NCI-H460 (cell line): ENCODE measurements around the gene SYT12. TPM values are rescaled to one million over a fixed set of nuclear protein-coding genes. Genes with fewer than 3 reads are reported as not detected.
"Not testable (repeated sequence)": the region's sequence is repeated elsewhere in the genome, so short reads cannot be mapped to it uniquely, and the experiment has no call there.

Source experiments
- DNase-seq: peaks from one replicate; pipeline ENCODE4 v3.0.0-alpha.2; 2016; ENCODE audit warnings: low read depth; ENCODE audit errors: extremely low read depth
- polyA plus RNA-seq: library from polyadenylated mRNA; depleted of rRNA; stranded (reverse); fragments of >200 nt; gene quantifications from 2 replicates; pipeline ENCODE4 v1.2.3, GENCODE V29; 2014; cell fraction: nucleus; rRNA removed
- total RNA-seq: library from RNA; depleted of rRNA; stranded (reverse); fragments of >200 nt; shearing (Covaris generic); gene quantifications from 2 replicates; pipeline ENCODE4 v1.2.3, GENCODE V29; 2014; rRNA removed

The SYT12 gene, protein sequence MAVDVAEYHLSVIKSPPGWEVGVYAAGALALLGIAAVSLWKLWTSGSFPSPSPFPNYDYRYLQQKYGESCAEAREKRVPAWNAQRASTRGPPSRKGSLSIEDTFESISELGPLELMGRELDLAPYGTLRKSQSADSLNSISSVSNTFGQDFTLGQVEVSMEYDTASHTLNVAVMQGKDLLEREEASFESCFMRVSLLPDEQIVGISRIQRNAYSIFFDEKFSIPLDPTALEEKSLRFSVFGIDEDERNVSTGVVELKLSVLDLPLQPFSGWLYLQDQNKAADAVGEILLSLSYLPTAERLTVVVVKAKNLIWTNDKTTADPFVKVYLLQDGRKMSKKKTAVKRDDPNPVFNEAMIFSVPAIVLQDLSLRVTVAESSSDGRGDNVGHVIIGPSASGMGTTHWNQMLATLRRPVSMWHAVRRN
- total RNA-seq: 0.32 and 0.52 TPM in 2 replicates
- 0.18 and 0.21 TPM in 2 replicates for polyA plus RNA-seq

DNA sequence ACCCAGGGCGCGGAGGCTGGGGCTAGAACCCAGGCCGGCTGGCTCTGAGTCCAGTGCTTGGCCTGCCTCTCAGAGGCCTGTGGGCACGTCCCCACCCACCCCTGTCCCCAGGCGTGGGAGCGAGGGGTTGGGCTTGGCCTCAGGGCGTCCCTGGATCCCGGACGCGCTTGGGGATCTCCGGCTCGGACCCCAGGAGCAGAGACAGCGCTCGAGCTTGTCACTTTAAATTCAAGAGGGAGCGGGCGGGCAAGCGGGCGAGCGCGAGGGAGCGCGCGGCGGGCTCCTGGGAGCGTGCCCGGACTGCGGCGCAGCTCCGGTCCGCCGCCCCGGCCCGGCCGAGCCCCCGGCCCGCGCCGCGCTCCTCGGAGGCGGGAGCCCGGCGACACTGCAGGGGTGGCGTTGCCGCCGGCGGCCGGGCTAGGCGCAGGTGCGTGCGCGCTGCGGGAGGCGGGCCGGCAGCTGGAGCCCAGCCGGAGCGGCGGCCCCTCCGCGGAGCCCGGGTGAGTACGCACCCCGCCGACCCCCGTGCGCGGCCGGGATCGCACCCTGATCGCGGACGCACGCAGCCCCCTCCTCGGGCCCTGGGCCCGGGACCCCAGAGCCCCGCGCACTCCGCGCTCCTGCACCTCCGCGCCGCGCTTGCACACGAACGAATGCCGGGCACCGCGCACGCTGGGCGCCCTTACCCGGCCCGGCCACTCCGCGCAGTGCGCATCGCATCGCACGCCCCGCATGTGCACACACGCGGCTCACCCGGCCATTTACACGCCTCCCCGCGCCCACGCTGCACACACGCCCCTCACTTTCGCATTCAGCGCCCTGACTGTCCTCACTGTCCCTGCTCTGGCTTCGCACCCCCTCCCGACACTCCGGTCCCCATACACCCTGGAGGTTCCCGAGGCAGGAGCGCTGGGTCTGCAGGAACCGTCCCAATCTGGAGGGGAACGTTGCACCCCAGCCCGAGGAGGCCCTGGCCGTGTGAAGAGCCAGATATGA, at the start of gene SYT12:
SYT12 (plus strand) TSS at position 174 of the 996 bp plus-strand sequence. CDS start 7,011 bp downstream, outside the sequence.
- no peak for DNase-seq

DNA sequence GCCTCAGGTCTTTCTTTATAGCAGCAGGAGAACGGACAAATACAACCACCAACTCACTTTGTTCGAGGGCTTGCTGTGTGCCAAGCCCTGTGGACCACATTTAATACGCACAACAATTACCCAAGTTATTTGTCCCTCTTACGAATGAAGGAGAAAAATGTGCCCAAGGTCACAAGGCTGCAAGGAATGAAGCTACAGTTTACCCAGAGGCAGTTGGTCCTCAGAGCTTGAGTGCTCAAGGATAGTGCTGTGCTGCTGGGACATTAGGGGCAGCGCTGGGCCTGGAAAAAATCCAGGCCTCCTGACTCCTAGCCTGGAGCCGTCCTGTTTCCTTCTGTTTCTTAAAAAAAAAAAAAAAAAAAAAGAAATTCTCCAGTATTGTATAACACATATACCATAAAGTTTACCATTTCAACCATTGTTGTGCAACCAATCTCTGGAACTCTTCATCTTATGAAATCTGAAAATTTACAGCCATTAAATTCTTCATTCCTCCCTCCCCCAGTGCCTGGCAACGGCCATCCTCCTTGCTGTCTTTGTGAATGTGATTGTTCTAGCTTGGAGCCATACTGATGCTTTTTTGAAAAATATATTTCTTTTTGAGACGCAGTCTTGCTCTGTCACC, 48.9 kb upstream of the SYT12 start:
- DNase-seq: no peak

GRCh38 chr11:66974724-66975404, 48.1 kb upstream of the SYT12 start, which contains the start of gene C11orf86:
Gene C11orf86, plus strand, starts transcription at chr11:66975304. Its CDS starts 59 bp downstream, at chr11:66975363.
- DNase-seq: no peak

DNA sequence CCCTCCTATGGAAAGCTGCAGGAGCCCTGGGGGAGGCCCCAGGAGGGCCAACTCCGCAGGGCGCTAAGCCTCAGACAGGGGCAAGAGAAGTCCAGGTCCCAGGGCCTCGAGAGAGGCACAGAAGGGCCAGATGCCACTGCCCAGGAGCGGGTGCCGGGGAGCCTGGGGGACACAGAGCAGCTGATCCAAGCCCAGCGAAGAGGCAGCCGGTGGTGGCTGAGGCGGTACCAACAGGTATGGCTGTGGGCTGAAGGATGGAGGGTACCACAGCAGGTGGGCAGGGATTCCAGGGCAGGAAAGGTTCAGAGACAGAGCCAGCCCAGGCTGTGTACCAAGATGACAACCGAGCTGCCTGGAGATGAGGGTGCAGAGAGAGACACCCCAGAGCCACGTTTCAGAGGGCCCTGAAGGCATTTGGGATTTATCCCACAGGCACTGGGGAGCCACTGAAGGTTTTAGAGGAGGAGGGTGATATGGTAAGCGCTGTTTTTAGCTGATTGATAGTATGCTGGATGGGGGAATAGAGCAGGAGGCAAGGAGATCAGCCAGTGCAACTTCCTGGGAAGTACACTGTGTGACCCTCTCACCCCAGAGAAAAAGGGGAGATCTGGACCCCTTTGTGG, 47.4 kb upstream of the SYT12 start:
- no peak for DNase-seq

DNA sequence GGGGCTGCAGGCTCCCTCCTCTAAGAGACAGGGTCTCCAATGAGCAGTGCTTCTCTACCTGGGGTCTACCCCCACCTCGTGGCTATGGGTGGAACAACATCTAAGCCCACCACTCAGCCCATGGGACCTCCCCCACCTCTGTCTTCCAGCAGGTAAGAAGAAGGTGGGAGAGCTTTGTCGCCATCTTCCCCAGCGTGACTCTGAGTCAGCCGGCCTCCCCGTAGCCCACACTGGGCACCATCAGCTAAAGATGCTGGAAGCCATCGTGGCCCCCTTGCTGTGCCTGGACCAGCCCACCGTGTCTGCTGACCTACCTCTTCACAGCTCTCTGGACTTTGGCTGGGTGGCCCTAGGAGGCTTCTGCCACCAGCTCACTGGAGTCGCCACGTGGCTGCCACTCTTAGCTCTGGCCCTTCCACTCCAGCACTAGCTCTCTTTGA, 46.9 kb upstream of the SYT12 start:
- no peak for DNase-seq

DNA sequence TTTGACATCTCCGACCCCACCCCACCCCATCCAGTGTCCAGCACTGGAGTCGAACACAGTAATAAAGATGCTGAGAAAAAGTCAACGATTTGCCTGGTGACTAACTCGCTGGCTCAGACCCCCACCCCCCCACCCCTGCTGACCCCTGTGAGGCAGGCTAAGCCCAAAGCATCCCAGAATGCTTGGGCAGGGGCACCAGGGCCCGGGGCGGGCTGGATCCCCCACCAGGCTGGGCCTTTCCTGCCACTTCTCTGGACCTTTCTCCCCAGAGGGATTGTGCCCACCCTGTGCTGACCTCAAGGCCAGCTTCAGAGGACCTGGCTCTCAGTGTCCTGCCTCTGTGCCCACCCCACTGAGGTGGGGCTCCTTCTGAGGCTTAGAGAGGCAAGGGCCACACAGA, 46.0 kb upstream of the SYT12 start:
- no peak for DNase-seq

GRCh38 chr11:66978229-66978628, 44.7 kb upstream of the SYT12 start:
- DNase-seq: no peak

GRCh38 chr11:66978717-66979116, 44.2 kb upstream of the SYT12 start:
- DNase-seq: no peak

DNA sequence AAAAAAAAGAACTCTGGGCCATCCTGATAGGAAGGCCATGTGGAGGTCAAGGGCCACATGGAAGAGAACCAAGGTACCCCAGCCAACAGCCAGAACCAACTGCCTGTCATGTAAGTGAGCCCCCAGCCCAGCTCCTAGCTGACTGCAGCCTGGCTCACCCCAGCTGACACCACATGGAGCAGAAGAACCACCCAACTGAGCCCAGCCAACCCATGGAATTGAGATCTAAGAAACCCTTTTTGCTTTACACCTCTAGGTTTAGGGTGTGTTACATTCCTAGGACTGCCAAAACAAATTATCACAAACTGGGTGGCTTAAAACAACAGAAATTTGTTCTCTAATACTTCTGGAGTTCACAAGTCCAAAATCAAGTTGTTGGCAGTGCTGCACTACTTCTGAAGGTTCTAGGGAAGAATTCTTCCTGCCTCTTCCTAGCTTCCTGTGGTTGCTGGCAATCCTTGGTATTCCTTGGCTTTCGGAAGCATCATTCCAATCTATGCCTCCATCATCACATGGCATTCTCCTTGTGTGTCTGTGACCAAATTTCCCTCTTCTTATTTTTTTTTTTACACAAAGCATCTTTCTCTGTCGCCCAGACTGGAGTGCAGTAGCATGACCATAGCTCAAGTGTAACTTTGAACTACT, 43.5 kb upstream of the SYT12 start:
- DNase-seq: no peak

DNA sequence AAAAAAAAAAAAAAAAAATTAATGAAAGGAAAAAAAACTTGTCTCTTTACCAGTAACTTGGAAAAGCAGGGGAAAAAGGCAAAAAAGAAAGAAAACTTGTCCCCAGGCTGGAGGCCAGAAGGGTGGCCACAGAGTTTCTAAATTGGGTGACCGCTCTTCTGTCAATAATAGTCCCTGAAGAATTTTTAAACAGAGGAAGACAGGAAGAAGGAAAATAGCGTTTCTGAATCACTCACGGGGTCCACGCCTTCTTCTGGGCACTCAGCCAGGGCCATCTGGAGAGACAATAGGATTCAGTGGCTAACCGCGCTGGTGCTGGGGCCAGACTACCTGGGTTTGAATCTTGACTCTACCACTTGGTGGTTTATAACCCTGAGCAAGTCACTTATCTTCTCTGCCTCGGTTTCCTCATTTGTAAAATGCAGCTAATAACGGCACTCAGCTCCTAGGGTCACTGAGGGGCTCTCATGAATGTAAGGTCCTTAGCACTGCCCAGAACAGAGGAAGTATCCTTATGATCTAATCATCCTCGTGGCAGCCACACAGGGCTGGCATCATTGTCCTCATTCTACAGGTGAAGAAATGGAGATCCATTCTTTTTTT, 40.9 kb upstream of the SYT12 start:
- peak; percentile 70 for DNase-seq

DNA sequence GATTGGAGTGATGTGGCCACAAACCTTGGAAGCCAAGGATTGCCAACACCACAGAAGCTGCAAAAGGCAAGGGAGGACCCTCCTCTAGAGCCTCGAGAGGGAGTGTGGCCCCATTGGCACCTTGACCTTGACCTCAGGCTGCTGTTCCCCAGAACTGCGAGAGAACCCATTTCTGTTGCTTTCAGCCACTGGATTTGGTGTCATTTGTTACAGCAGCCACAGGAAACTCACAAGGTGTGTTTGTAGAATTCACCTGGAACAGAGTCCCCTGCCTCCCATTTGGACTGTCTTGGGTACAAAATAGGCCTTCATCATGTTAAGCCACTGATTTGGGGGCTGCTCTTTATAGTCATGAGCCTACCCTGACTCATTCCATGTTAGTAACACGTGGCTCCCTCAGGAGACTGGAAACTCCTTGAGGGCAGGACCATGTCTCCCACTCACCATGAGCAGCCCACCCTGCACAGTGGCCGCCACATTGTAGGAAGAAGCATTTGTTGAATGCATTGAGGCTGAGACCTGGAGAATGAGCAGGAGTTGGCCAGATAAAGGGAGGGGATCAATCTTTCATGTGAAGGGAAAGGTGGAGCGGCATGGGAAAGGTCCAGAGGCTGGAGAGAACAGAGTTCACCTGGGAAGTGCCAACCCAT, 39.5 kb upstream of the SYT12 start:
- no peak for DNase-seq

- no peak for DNase-seq
Observed at GRCh38 chr11:66985508-66986177, 37.3 kb upstream of the SYT12 start.

DNA sequence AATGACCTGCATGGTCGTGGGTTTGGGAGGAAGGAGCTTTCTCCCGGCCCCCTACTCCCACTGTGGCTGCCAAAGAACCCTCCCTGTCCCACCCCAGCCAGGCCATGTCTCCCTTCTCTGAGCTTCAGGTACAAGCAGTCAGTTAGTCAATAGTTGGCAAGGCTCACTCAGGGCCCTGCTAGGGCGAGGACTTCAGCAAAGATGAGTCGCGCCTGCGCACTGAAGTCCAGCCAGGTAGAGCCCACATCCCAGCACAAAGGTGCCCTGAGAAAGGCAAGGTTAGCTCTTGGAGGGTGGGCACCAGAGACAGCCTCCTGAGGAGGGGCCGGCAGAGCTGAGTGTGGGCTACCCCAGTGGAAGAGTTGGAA, 36.8 kb upstream of the SYT12 start:
- DNase-seq: no peak

- DNase-seq: no peak
Observed at GRCh38 chr11:66987158-66987620, 35.7 kb upstream of the SYT12 start.

GRCh38 chr11:66987924-66988637, 34.9 kb upstream of the SYT12 start:
- no peak for DNase-seq

DNA sequence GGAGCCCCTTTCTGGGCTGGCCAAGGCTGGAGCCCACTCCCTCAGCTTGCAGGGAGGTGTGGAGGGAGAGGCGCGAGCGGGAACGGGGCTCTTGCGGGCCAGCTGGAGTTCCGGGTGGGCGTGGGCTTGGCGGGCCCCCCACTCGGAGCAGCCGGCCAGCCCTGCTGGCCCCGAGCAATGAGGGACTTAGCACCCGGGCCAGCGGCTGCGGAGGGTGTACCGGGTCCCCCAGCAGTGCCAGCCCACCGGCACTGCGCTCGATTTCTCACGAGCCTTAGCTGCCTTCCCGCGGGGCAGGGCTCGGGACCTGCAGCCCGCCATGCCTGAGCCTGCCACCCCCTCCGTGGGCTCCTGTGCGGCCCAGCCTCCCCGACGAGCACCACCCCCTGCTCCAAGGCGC, 34.2 kb upstream of the SYT12 start:
- not testable (repeated sequence) for DNase-seq

DNA sequence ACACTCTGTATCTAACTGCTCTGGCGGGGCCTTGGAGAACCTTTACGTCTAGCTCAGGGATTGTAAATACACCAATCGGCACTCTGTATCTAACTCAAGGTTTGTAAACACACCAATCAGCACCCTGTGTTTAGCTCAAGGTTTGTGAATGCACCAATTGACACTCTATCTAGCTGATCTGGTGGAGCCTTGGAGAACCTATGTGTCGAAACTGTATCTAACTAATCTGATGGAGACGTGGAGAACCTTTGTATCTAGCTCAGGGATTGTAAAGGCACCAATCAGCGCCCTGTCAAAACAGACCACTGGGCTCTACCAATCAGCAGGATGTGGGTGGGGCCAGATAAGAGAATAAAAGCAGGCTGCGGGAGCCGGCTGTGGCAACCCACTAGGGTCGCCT, 33.6 kb upstream of the SYT12 start:
- not testable (repeated sequence) for DNase-seq
